Astrocyte (in vitro differentiated cells and primary cell): Measurements from ENCODE around the gene PIK3R1.

ENCODE experiments used
- CTCF ChIP-seq: IDR thresholded peaks from 2 replicates; pipeline ENCODE4 v1.5.1; 2011; ENCODE audit warnings: low read depth, mild to moderate bottlenecking, inconsistent platforms, low read length, moderate library complexity; ENCODE audit not compliant: insufficient read depth
- EZH2 ChIP-seq: IDR thresholded peaks from 2 replicates; pipeline ENCODE4 v1.6.1; 2012; ENCODE audit warnings: mild to moderate bottlenecking, low read length, inconsistent platforms; ENCODE audit not compliant: insufficient read depth

GRCh38 chr5:68189171-68189570, 26.4 kb upstream of the PIK3R1 start:
- TF ChIP-seq CTCF (no peak), EZH2 (no peak)
